NT2/D1 (cell line): ENCODE results near the gene LRRC25.

Source experiments
- SUZ12 ChIP-seq: IDR thresholded peaks from 2 replicates; pipeline ENCODE4 v1.6.1; 2011; ENCODE audit not compliant: insufficient read length, insufficient read depth; ENCODE audit errors: extremely low read depth
- YY1 ChIP-seq: IDR thresholded peaks from 2 replicates; pipeline ENCODE4 v1.6.1; 2011; ENCODE audit not compliant: insufficient read length, insufficient read depth
- ZNF274 ChIP-seq: IDR thresholded peaks from 2 replicates; pipeline ENCODE4 v1.6.1; 2011; ENCODE audit warnings: mild to moderate bottlenecking, low read depth, low read length

DNA sequence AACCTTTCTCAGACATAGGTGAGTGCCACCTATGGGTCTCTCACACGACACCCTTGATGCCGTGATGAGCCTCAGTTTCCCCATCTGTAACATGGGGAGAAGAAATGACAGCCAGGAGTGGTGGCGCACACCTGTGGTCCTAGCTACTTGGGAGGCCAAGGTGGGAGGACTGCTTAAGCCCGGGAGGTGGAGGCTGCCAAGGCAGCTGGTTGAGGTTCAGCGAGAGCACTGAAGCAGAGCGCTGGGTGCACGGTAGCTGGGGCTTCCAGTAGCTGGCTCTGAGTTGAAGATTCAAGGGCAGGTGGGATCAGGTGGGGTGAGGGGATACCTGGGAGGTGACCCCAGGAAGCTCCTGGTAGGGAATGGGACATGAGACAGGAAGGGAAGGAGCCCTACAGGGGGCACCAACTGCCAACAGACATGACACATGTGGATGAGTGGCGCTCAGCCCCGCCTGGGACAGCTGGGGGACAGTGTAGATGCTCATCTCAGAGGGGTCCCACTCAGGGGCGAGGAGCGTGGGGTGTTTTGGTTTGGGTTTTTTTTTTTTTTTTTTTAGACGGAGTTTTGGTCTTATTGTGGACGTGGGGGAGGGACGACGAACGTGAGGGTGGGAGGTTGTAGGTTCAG, 15.3 kb upstream of the LRRC25 start:
- TF ChIP-seq SUZ12 = no peak
- no peak for TF ChIP-seq ZNF274
- TF ChIP-seq YY1 = no peak
